Spleen (tissue), 7 donors: ENCODE data around the gene EFNA5.

ENCODE experiments used
- POLR2A ChIP-seq, 3 donors: fragments of 450-650 bp; IDR thresholded peaks; one replicate each; pipeline ENCODE4 v1.5.1; 2017; ENCODE audit warnings: antibody characterized with exemption in 3 of 3, mild to moderate bottlenecking in 1 of 3
- POLR2AphosphoS5 ChIP-seq, 3 donors: sonication (generic); formaldehyde crosslinking; IDR thresholded peaks; one replicate each; pipeline ENCODE4 v1.5.1; 2017; ENCODE audit warnings: antibody characterized with exemption in 3 of 3
- TF ChIP-seq, protein P1 (sequence below), 11 experiments: fragments of 200-600 bp in 7 of 11; fragments of 450-650 bp in 4 of 11; sonication (generic) in 4 of 11; IDR thresholded peaks in 8 of 11; conservative IDR thresholded peaks in 3 of 11; 1 replicate in 7 of 11; 2 replicates in 4 of 11; pipeline versions ENCODE4 v1.4.0 to v1.8.0; 2016 to 2021; ENCODE audit warnings: antibody characterized with exemption in 11 of 11, inconsistent platforms in 4 of 11, mild to moderate bottlenecking in 1 of 11
- donor health status: DM: no; HTN: no; CAD: no; lungs with moderate emphysema.
- donor health status: DM: no; HTN: no; CAD: no.
- donor health status: DM: no; HTN: no; CAD: no.

GRCh38 chr5:107577394-107577950 is 93.3 kb downstream of the EFNA5 start:
- TF ChIP-seq POLR2A (IDR thresholded peaks at IDR 0.05) (no peak), POLR2AphosphoS5 (IDR thresholded peaks at IDR 0.05) (no peak)
- TF ChIP-seq, protein P1, sequence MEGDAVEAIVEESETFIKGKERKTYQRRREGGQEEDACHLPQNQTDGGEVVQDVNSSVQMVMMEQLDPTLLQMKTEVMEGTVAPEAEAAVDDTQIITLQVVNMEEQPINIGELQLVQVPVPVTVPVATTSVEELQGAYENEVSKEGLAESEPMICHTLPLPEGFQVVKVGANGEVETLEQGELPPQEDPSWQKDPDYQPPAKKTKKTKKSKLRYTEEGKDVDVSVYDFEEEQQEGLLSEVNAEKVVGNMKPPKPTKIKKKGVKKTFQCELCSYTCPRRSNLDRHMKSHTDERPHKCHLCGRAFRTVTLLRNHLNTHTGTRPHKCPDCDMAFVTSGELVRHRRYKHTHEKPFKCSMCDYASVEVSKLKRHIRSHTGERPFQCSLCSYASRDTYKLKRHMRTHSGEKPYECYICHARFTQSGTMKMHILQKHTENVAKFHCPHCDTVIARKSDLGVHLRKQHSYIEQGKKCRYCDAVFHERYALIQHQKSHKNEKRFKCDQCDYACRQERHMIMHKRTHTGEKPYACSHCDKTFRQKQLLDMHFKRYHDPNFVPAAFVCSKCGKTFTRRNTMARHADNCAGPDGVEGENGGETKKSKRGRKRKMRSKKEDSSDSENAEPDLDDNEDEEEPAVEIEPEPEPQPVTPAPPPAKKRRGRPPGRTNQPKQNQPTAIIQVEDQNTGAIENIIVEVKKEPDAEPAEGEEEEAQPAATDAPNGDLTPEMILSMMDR (IDR thresholded peaks at IDR 0.05 in 8 of 11, conservative IDR thresholded peaks at IDR 0.05 in 3 of 11): no peak
